Uterus (tissue), 4 donors: ENCODE results near the gene STIMATE. TPM values are rescaled to one million over a fixed set of nuclear protein-coding genes. Genes with fewer than 3 reads are reported as not detected.

Source experiments
- DNase-seq, 2 donors: peaks; one replicate each; pipeline ENCODE4 v3.0.0-alpha.2; 2019 to 2020
- H3K27ac ChIP-seq, 2 donors: fragments of 200-600 bp; sonication (generic); 1 replicate in 1 of 2; 2 replicates in 1 of 2; pipeline ENCODE4 v1.5.1; 2016 to 2018
- H3K27me3 ChIP-seq, 2 donors: fragments of 200-600 bp; sonication (generic); one replicate each; pipeline ENCODE4 v1.5.1; 2018 to 2019; ENCODE audit warnings: control low read depth in 1 of 2
- H3K36me3 ChIP-seq, 2 donors: fragments of 200-600 bp; sonication (generic); one replicate each; pipeline ENCODE4 v1.5.1; 2019; ENCODE audit warnings: control low read depth in 1 of 2
- H3K4me1 ChIP-seq, 2 donors: fragments of 200-600 bp; sonication (generic); one replicate each; pipeline ENCODE4 v1.5.1; 2018 to 2019; ENCODE audit warnings: control low read depth in 1 of 2
- H3K4me3 ChIP-seq, 2 donors: fragments of 200-600 bp; sonication (generic); 1 replicate in 1 of 2; 2 replicates in 1 of 2; pipeline ENCODE4 v1.5.1; 2018 to 2019; ENCODE audit warnings: mild to moderate bottlenecking in 1 of 2
- H3K9me3 ChIP-seq, 2 donors: fragments of 200-600 bp; sonication (generic); one replicate each; pipeline ENCODE4 v1.5.1; 2019; ENCODE audit warnings: control low read depth in 1 of 2
- POLR2A ChIP-seq, 2 donors: fragments of 450-650 bp; IDR thresholded peaks; one replicate each; pipeline ENCODE4 v1.6.1; 2016; ENCODE audit warnings: antibody characterized with exemption in 2 of 2, mild to moderate bottlenecking in 1 of 2, moderate library complexity in 1 of 2
- intact Hi-C: fragments of 100-400 bp; cut with DNase I; formaldehyde crosslinking; loops from one replicate; pipeline ENCODE4 v1.15.1; 2023; ENCODE audit warnings: low total_unique reads
- total RNA-seq, 4 donors: library from RNA; depleted of rRNA in 3 of 4; stranded (reverse); fragments of >200 nt in 3 of 4; gene quantifications; one replicate each; pipeline versions ENCODE4 v1.1.0 to v1.2.4, GENCODE V29; 2014 to 2023
- TF ChIP-seq, protein P1 (sequence below), 4 experiments: fragments of 200-600 bp in 2 of 4; fragments of 450-650 bp in 2 of 4; sonication (generic) in 2 of 4; IDR thresholded peaks; one replicate each; pipeline ENCODE4 v1.5.1; 2016 to 2019; ENCODE audit warnings: antibody characterized with exemption in 4 of 4, mild to moderate bottlenecking in 2 of 4, moderate library complexity in 1 of 4
- donor health status: DM: yes; HTN: yes; CAD: no.

The STIMATE gene
- total RNA-seq, 4 donors from 2014 or later = 6.7 to 24.1 (median 21.5) TPM

DNA sequence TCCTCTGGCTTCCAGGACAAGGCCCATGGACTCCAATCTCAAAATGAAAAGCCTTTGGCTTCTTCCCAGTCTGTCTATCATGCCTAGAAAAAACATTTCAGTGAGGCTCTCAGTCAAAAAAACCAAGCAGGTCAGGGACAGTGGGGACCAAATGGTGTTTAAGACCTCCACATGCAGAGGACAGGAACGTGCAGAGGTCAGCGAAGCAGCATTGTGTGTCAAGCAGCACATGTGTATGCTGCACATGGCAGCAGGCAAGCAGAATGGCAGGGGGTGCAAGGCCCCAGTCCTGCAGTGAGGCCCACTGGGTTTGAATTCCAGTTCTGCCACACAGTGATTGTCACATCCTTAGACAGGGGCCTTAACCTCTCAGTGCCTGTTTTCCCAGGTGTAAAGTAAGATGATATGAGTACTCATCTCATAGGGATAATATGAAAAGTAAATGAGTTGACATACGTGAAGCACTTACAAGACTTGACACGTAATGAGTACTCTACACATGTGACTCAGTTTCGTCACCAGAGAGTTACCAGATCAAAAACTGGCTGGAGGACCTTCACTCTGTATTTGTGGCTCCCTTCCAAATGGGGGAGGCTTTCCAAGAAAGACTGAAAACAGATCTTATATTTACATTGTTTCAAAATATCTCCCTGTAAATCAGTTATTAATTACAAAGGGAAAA, 11.2 kb downstream of the STIMATE start:
- no peak overlapping the region for H3K27ac ChIP-seq
- TF ChIP-seq, protein P1, sequence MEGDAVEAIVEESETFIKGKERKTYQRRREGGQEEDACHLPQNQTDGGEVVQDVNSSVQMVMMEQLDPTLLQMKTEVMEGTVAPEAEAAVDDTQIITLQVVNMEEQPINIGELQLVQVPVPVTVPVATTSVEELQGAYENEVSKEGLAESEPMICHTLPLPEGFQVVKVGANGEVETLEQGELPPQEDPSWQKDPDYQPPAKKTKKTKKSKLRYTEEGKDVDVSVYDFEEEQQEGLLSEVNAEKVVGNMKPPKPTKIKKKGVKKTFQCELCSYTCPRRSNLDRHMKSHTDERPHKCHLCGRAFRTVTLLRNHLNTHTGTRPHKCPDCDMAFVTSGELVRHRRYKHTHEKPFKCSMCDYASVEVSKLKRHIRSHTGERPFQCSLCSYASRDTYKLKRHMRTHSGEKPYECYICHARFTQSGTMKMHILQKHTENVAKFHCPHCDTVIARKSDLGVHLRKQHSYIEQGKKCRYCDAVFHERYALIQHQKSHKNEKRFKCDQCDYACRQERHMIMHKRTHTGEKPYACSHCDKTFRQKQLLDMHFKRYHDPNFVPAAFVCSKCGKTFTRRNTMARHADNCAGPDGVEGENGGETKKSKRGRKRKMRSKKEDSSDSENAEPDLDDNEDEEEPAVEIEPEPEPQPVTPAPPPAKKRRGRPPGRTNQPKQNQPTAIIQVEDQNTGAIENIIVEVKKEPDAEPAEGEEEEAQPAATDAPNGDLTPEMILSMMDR (IDR thresholded peaks at IDR 0.05) = no peak
- TF ChIP-seq POLR2A (IDR thresholded peaks at IDR 0.05) = no peak
- no peaks in the 10 kb centered on the region for H3K27me3 ChIP-seq
- H3K4me1 ChIP-seq = no peaks in the 10 kb centered on the region
- DNase-seq = no peak
- H3K36me3 ChIP-seq = no peaks in the 10 kb centered on the region
- intact Hi-C loops = no loop called here
- H3K4me3 ChIP-seq = no peak overlapping the region
- no peaks in the 10 kb centered on the region for H3K9me3 ChIP-seq

GRCh38 chr3:52882377-52882776, 15.0 kb downstream of the STIMATE start:
- DNase-seq = no peak
- no peaks in the 10 kb centered on the region for H3K27me3 ChIP-seq
- H3K9me3 ChIP-seq = no peaks in the 10 kb centered on the region
- H3K4me3 ChIP-seq = no peak overlapping the region
- no peak overlapping the region for H3K27ac ChIP-seq
- intact Hi-C loops = no loop called here
- no peak for TF ChIP-seq POLR2A (IDR thresholded peaks at IDR 0.05)
- TF ChIP-seq, protein P1 (IDR thresholded peaks at IDR 0.05) = no peak
- H3K4me1 ChIP-seq = no peaks in the 10 kb centered on the region
- H3K36me3 ChIP-seq = no peaks in the 10 kb centered on the region

DNA sequence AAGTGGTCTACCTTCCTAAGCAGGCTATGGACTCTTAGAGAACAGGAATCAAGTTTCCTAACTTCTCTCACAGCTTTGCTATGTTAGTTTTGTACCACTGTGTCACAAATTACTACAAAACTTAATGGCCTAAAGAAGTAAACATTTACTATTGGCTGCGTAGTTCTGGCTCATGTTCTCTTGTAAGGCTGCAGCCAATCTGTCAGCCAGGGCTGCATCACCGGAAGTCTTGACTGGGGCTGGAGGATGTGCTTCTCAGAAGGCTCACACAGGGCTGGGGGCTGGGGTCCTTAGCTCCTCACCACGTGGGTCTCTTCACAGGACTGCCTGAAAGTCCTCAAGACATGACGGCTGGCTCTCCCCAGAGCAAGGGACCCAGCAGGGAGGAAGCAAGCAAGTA, 15.5 kb downstream of the STIMATE start:
- Histone ChIP-seq H3K27me3 (no peaks in the 10 kb centered on the region), H3K4me3 (no peak overlapping the region), H3K36me3 (no peaks in the 10 kb centered on the region), H3K9me3 (no peaks in the 10 kb centered on the region), H3K27ac (no peak overlapping the region), H3K4me1 (no peaks in the 10 kb centered on the region)
- TF ChIP-seq POLR2A (IDR thresholded peaks at IDR 0.05) = no peak
- TF ChIP-seq, protein P1 (IDR thresholded peaks at IDR 0.05) = no peak
- DNase-seq = no peak
- intact Hi-C loops = no loop called here

- Histone ChIP-seq H3K36me3 (no peaks in the 10 kb centered on the region), H3K4me3 (no peak overlapping the region), H3K4me1 (no peaks in the 10 kb centered on the region), H3K27me3 (no peaks in the 10 kb centered on the region), H3K27ac (no peak overlapping the region), H3K9me3 (no peaks in the 10 kb centered on the region)
- intact Hi-C loops = no loop called here
- no peak for DNase-seq
- TF ChIP-seq POLR2A (IDR thresholded peaks at IDR 0.05) = no peak
- TF ChIP-seq, protein P1 (IDR thresholded peaks at IDR 0.05) = no peak
Observed at GRCh38 chr3:52880474-52880873, 16.9 kb downstream of the STIMATE start.

DNA sequence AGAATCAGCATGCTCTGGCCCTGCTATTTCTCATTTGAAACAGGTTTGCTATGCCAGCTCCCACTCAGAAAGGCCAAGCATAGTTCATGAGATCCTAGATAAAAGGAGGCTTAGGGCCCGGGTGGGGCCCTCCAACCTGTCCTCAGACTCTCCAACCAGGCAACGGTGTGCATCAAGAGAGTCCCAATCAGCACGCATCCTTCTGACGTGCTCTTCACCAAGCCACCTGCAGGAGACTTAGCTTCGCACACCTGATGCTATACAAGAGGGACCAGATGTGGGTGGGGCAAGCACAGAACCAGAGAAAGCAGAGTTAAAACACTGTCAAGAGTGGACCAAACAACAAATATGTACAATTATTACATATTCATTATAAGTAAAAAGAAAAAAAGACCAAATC, 17.3 kb downstream of the STIMATE start:
- Histone ChIP-seq H3K9me3 (no peaks in the 10 kb centered on the region), H3K27ac (no peak overlapping the region), H3K4me1 (no peaks in the 10 kb centered on the region), H3K4me3 (no peak overlapping the region), H3K27me3 (no peaks in the 10 kb centered on the region), H3K36me3 (no peaks in the 10 kb centered on the region)
- TF ChIP-seq, protein P1 (IDR thresholded peaks at IDR 0.05) = no peak
- TF ChIP-seq POLR2A (IDR thresholded peaks at IDR 0.05) = no peak
- intact Hi-C loops = no loop called here
- no peak for DNase-seq
